ENCODE measurements around the gene BTN2A1.

GRCh38 chr6:26489996-26490964, 32.5 kb downstream of the BTN2A1 start:
- TF ChIP-seq CTCF (conservative IDR thresholded peaks at IDR 0.05; ENCODE audit: low read length): no peak
- TF ChIP-seq EZH2phosphoT487 (IDR thresholded peaks at IDR 0.05; ENCODE audit: borderline replicate concordance, low read depth, low read length): no peak
